AML-193 (cell line): ENCODE measurements around the gene ADORA3.
A peak's percentile ranks its signal among the peaks of the same experiment; 100 is the strongest.

ENCODE experiments used
- DNase-seq, 2 experiments: peaks; one replicate each; lab custom pipeline; 2025; lab: John Stamatoyannopoulos, UW

The ADORA3 gene

DNA sequence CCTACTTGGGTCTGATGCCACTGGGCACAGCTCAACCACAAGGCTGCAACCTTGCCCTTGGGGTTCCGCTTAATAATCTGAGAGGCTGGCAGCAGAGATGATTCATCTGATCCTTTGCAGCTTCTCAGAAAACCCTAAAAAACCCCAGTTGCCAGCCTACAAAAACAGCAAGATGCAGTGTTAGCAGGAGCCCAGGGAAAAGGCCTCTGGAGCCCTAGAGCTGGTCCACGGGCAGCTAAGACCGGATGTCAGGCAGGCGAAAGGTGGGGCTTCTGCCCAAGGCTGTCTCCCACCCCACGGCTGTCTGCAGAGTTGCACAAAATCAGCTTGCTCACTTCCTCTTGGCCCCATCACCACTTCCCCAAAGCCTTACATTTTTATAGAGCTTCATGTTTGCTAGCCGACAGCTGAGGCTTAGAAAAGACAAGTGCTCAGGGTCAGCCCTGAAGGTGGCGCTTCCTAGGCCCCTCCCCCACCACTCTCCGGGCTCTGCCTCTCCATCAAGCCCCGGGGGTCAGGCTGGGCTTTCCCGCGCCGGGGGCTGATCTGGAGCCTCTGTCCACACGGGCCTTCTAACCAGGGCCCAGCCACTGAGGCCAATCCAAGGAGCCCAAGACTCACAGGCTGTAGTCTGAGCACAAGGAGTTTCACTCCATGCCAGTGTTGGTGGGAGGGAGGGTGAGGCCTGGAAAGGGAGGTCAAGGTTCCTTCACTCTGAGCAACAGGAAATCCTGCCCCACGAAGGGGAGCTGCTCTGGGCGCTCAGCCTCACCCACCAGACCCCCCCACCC lies 4.2 kb upstream of the ADORA3 start:
- DNase-seq = peak; percentile 98 to 99

DNA sequence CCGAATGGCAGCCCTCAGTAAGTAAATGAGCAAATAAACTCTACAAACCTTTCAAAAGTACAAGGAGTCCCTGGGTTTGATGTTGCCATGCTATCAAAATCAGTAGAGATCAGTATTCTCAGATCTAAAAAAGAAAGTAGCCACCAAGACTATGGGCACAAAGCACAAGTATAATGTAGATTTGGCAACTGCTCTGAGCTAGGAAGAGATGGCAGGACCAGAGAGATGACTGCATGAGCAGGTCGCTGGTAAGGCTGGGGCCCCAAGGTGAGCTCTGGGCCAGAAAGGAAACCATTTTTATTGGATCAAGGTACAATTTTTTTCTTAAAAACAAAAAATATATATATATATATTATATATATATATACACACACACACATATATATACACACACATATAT lies 3.1 kb upstream of the ADORA3 start:
- DNase-seq = no peak

- no peak for DNase-seq
These were observed 2.2 kb upstream of the ADORA3 start for GRCh38 chr1:111505641-111506119.

DNA sequence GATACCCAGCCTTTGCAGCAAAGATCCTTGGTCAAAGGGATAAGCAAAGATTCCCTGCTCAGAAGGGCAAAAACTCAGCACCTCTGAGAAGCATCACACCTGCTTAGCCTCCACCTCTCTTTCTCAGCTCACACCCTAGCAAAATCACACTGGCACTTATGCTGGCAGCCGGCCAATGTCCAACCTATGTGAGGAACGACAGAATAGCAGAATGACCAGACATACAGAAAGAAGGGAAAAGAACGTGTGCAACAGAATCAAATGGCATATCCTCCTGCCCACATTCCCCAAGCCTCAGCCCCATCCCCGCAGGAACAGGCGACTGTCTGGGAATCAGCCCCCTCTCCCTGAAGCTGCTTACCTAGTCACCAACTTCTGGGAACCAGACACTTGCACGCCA lies 664 bp upstream of the ADORA3 start:
- DNase-seq = no peak

DNA sequence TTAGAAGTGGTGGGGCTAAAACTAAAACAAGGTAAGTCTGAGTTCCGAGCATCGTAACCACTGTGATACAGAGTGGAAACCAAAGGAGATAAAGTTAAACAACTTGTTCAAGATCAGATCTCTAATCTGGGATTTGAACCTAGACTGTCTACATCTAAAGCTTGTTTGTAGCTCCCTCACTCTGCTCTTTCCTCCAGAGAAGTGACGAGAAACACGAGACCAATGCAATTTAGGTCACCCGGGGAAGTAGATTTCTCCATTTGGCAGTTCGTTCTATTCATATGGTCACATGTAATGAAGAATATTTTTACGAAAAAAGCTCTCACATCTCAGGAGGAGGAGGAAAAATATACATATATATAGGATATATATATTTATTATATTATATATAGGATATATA lies 1.8 kb downstream of the ADORA3 start:
- DNase-seq = no peak

GRCh38 chr1:111499026-111499785 lies 4.2 kb downstream of the ADORA3 start:
- no peak for DNase-seq

DNA sequence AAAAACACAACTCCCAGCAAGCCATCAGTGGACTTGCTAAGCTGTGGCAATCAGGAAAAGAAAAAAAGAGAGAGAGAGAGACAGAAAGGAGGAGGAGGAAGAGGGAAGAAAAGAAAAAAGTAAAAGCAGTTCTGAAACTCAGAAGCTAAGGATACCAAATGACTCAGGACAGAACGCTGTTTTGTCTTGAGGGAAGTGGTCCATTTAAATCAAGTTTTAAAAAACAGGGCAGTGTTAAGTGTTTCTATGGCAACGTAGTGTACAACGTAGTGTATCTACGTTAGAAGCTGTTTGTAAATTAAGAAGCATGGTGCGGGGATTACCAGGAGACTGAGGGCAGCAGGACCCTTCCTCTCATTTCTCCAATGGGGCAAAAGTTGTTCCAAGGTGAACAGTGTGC lies 5.8 kb downstream of the ADORA3 start:
- DNase-seq = no peak

DNA sequence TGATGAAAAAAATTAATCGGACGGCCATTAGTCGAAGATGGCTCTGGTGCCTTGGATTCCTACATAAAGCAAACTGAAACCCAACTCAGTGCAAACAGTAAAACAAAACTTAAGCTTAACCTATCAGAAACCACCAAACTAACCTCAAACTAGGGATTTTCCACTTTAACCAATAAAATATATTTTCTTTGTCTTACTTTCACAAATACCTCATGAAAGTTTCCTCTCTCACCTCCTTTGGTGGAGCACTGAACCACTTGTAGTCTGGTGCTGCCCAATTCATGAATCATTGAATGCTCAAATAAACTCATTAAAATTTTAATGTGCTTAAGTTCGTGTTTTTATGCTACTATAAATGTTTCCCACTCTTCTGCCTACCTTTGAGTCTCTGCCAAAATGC lies 7.0 kb downstream of the ADORA3 start:
- DNase-seq = no peak

DNA sequence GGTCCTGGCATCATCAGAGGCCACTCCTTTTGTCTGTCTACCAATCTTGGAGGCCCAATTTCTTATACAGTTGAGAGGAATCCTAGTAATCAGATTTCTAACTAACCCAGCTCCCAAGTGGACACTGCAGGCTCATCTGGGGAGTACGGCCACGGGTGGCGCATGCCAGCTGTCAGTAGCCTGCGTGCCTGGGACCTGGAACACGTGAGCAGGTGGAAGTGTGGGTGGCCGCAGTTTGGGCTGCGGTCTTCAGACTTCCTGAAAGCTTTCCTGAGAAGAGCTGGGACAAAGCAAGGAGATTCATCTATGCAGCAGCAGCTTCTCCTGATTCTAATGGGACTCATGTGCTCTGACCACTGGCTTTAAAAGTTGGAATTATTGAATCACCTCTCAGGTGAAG lies 12.4 kb downstream of the ADORA3 start:
- no peak for DNase-seq

DNA sequence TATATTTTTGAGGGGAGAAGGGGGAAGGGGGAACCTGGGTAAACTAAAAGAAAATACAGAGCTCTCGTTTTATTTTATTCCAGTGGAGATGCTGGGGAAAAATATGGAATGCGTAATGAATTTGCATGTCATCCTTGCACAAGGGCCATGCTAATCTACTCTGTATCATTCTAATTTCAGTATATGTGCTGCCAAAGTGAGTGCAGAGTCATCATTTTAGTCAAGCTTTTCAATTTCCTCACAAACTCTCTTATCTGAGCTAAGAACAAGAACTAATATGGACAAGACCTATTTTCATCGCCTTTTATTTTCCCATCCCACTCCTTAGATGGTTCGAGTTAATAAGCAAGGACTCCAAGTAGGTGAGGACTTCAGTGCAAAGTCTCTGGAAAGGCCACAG lies 13.2 kb downstream of the ADORA3 start:
- DNase-seq = no peak

- peak; percentile 71 to 79 for DNase-seq
These were observed 13.8 kb downstream of the ADORA3 start for GRCh38 chr1:111489604-111490003.

GRCh38 chr1:111488669-111489068 lies 14.8 kb downstream of the ADORA3 start:
- no peak for DNase-seq

DNA sequence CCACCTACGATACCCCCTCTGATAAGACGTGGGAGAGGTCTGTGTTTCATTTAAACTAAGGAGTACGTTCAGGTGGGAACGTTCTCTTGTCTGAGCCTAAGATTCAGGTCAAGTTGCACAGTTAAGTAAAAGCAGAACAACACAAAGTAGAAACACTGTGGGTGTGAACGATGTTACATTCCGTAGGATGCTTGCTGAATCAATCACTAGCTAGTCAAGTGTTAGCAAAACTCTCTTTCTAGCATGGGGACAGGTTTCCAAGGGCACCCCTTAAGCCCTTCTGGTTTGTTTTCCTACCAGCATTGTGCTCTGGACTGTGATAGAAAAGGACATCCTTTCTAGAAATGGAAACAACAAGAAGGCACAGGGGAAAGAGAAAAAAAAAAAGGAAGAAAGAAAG lies 16.3 kb downstream of the ADORA3 start:
- no peak for DNase-seq

DNA sequence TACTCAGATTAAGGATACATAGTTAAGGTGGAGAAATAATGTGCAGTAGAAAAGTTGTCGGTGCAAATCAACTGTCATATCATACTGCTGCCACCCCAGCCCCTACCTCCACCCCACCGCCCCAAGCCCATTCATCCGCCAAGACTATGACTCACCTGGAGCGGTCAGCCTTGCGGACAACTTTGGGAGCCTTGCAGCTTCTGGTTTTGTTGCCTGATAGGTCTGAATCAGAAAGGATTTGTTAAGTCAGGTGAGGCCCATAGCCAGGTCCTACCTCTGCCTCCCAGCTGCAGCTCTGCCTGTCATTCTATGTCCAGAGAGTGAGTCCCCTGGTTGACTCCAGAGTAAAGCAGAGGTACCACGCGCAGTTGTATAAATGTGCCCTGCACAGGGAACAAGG lies 17.0 kb downstream of the ADORA3 start:
- DNase-seq = no peak

- DNase-seq = no peak
These were observed 18.9 kb downstream of the ADORA3 start for GRCh38 chr1:111484391-111485026.

GRCh38 chr1:111483876-111484275 lies 19.6 kb downstream of the ADORA3 start:
- no peak for DNase-seq

DNA sequence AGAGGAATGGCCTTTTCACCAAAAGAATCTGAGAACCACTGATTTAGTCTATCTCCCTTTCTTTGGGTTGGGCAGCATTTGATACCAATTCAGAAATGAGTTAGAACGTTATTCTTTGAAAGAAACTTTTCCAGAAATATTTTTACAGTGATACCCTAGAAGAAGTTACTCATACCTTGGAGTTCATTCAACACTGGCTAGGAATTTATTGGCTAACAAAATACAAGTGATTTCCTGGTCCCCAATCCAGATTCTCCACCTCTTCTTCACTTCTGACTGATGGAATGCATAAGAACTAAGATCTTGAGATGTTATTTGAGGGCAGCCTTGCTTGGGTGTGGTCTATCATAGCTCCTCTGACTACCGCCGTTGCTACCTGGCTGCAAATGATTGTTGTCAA lies 20.3 kb downstream of the ADORA3 start:
- DNase-seq = no peak

- DNase-seq = peak; percentile 64 to 78
These were observed 21.8 kb downstream of the ADORA3 start for GRCh38 chr1:111481387-111482221.

DNA sequence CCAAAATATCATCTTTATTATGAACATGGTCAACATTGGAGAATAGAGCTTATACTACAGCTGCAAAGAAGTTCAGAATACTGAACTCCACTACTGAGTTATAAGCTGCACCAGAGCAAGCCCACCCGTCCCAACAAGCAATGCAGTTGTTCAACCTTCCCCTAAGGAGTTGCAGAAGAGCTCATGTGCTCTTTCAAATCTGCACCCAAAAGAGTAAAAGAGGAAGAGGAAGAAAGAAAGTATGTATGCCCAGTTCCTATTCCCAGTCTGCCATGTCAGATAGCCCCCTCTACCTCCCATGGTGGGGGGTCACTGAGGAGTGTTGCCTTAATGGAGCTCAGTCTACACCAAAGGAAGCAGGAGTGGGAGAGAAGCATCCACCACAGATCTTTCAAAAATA lies 22.8 kb downstream of the ADORA3 start:
- DNase-seq = peak; percentile 37 to 44

GRCh38 chr1:111476761-111477309 lies 26.6 kb downstream of the ADORA3 start:
- DNase-seq = peak; percentile 22 to 30

GRCh38 chr1:111476214-111476613 lies 27.2 kb downstream of the ADORA3 start:
- DNase-seq = no peak

GRCh38 chr1:111475701-111476100 lies 27.7 kb downstream of the ADORA3 start:
- DNase-seq = no peak
